ENCODE measurements around the gene FAM78B.
A peak's percentile ranks its signal among the peaks of the same experiment; 100 is the strongest.

Gene FAM78B

GRCh38 chr1:166184012-166184411 is 17.2 kb upstream of the FAM78B start:
- no peaks in the 10 kb centered on the region for H3K9me3 ChIP-seq (ENCODE audit: control insufficient read depth, low read length)
- H3K4me1 ChIP-seq (ENCODE audit: control insufficient read depth, insufficient read depth, low read length, poor library complexity, severe bottlenecking) = peaks cover 16% of the 10 kb centered on the region
- WGBS, 2 experiments (ENCODE audit: insufficient coverage in 2 of 2) = no CpG with 5 or more reads among the region's 1 CpG
- no peak overlapping the region for H3K4me3 ChIP-seq (ENCODE audit: extremely low read depth, insufficient read depth, low read length, poor library complexity, severe bottlenecking)
- no peaks in the 10 kb centered on the region for H3K36me3 ChIP-seq (ENCODE audit: control insufficient read depth, insufficient read depth, low read length)
- no peak overlapping the region for H3K27ac ChIP-seq (ENCODE audit: low read depth, low read length, severe bottlenecking)

GRCh38 chr1:166182281-166182680 is 15.5 kb upstream of the FAM78B start:
- 83% methylated on average over 1 of the region's 2 CpGs; no CpG with 5 or more reads in 1 of the 2 experiments for WGBS, 2 experiments (ENCODE audit: insufficient coverage in 2 of 2)
- Histone ChIP-seq H3K36me3 (ENCODE audit: control insufficient read depth, insufficient read depth, low read length) (no peaks in the 10 kb centered on the region), H3K27ac (ENCODE audit: low read depth, low read length, severe bottlenecking) (no peak overlapping the region), H3K9me3 (ENCODE audit: control insufficient read depth, low read length) (no peaks in the 10 kb centered on the region), H3K4me3 (ENCODE audit: extremely low read depth, insufficient read depth, low read length, poor library complexity, severe bottlenecking) (no peak overlapping the region), H3K4me1 (ENCODE audit: control insufficient read depth, insufficient read depth, low read length, poor library complexity, severe bottlenecking) (peaks cover 14% of the 10 kb centered on the region)

GRCh38 chr1:166176416-166176815 is 9.6 kb upstream of the FAM78B start:
- WGBS, 2 experiments (ENCODE audit: insufficient coverage in 2 of 2) = 100% methylated on average over 1 of the region's 2 CpGs; no CpG with 5 or more reads in 1 of the 2 experiments
- H3K36me3 ChIP-seq (ENCODE audit: control insufficient read depth, insufficient read depth, low read length) = no peaks in the 10 kb centered on the region
- H3K4me1 ChIP-seq (ENCODE audit: control insufficient read depth, insufficient read depth, low read length, poor library complexity, severe bottlenecking) = no peaks in the 10 kb centered on the region
- no peak overlapping the region for H3K27ac ChIP-seq (ENCODE audit: low read depth, low read length, severe bottlenecking)
- H3K4me3 ChIP-seq (ENCODE audit: extremely low read depth, insufficient read depth, low read length, poor library complexity, severe bottlenecking) = no peak overlapping the region
- no peaks in the 10 kb centered on the region for H3K9me3 ChIP-seq (ENCODE audit: control insufficient read depth, low read length)

GRCh38 chr1:166175032-166175431 is 8.2 kb upstream of the FAM78B start:
- Histone ChIP-seq H3K27ac (ENCODE audit: low read depth, low read length, severe bottlenecking) (no peak overlapping the region), H3K4me3 (ENCODE audit: extremely low read depth, insufficient read depth, low read length, poor library complexity, severe bottlenecking) (no peak overlapping the region), H3K4me1 (ENCODE audit: control insufficient read depth, insufficient read depth, low read length, poor library complexity, severe bottlenecking) (no peaks in the 10 kb centered on the region), H3K36me3 (ENCODE audit: control insufficient read depth, insufficient read depth, low read length) (no peaks in the 10 kb centered on the region), H3K9me3 (ENCODE audit: control insufficient read depth, low read length) (no peaks in the 10 kb centered on the region)

- Histone ChIP-seq H3K36me3 (ENCODE audit: control insufficient read depth, insufficient read depth, low read length) (no peaks in the 10 kb centered on the region), H3K4me3 (ENCODE audit: extremely low read depth, insufficient read depth, low read length, poor library complexity, severe bottlenecking) (no peak overlapping the region), H3K27ac (ENCODE audit: low read depth, low read length, severe bottlenecking) (no peak overlapping the region), H3K9me3 (ENCODE audit: control insufficient read depth, low read length) (no peaks in the 10 kb centered on the region), H3K4me1 (ENCODE audit: control insufficient read depth, insufficient read depth, low read length, poor library complexity, severe bottlenecking) (no peaks in the 10 kb centered on the region)
- WGBS, 2 experiments (ENCODE audit: insufficient coverage in 2 of 2) = 86 to 96% methylated on average over 1 to 4 of the region's 4 CpGs
Observed at GRCh38 chr1:166174108-166174507, 7.3 kb upstream of the FAM78B start.

GRCh38 chr1:166172106-166172505 is 5.3 kb upstream of the FAM78B start:
- Histone ChIP-seq H3K4me3 (ENCODE audit: extremely low read depth, insufficient read depth, low read length, poor library complexity, severe bottlenecking) (no peak overlapping the region), H3K36me3 (ENCODE audit: control insufficient read depth, insufficient read depth, low read length) (no peaks in the 10 kb centered on the region), H3K27ac (ENCODE audit: low read depth, low read length, severe bottlenecking) (no peak overlapping the region), H3K9me3 (ENCODE audit: control insufficient read depth, low read length) (no peaks in the 10 kb centered on the region), H3K4me1 (ENCODE audit: control insufficient read depth, insufficient read depth, low read length, poor library complexity, severe bottlenecking) (no peaks in the 10 kb centered on the region)
- 70 to 92% methylated on average over 2 of the region's 2 CpGs for WGBS, 2 experiments (ENCODE audit: insufficient coverage in 2 of 2)

- H3K4me1 ChIP-seq (ENCODE audit: control insufficient read depth, insufficient read depth, low read length, poor library complexity, severe bottlenecking) = peaks cover 2% of the 10 kb centered on the region
- no peaks in the 10 kb centered on the region for H3K9me3 ChIP-seq (ENCODE audit: control insufficient read depth, low read length)
- H3K4me3 ChIP-seq (ENCODE audit: extremely low read depth, insufficient read depth, low read length, poor library complexity, severe bottlenecking) = no peak overlapping the region
- 50 to 95% methylated on average over 1 to 2 of the region's 2 CpGs for WGBS, 2 experiments (ENCODE audit: insufficient coverage in 2 of 2)
- H3K36me3 ChIP-seq (ENCODE audit: control insufficient read depth, insufficient read depth, low read length) = no peaks in the 10 kb centered on the region
- peak overlapping the region; percentile 11 for H3K27ac ChIP-seq (ENCODE audit: low read depth, low read length, severe bottlenecking)
Observed at GRCh38 chr1:166170726-166171125, 3.9 kb upstream of the FAM78B start.

- 50 to 75% methylated on average over 1 to 2 of the region's 2 CpGs for WGBS, 2 experiments (ENCODE audit: insufficient coverage in 2 of 2)
- Histone ChIP-seq H3K27ac (ENCODE audit: low read depth, low read length, severe bottlenecking) (no peak overlapping the region), H3K36me3 (ENCODE audit: control insufficient read depth, insufficient read depth, low read length) (no peaks in the 10 kb centered on the region), H3K4me3 (ENCODE audit: extremely low read depth, insufficient read depth, low read length, poor library complexity, severe bottlenecking) (no peak overlapping the region), H3K9me3 (ENCODE audit: control insufficient read depth, low read length) (no peaks in the 10 kb centered on the region), H3K4me1 (ENCODE audit: control insufficient read depth, insufficient read depth, low read length, poor library complexity, severe bottlenecking) (peaks cover 7% of the 10 kb centered on the region)
Observed at GRCh38 chr1:166170075-166170474, 3.3 kb upstream of the FAM78B start.

- Histone ChIP-seq H3K4me3 (ENCODE audit: extremely low read depth, insufficient read depth, low read length, poor library complexity, severe bottlenecking) (no peak overlapping the region), H3K36me3 (ENCODE audit: control insufficient read depth, insufficient read depth, low read length) (no peaks in the 10 kb centered on the region), H3K27ac (ENCODE audit: low read depth, low read length, severe bottlenecking) (no peak overlapping the region), H3K9me3 (ENCODE audit: control insufficient read depth, low read length) (no peaks in the 10 kb centered on the region), H3K4me1 (ENCODE audit: control insufficient read depth, insufficient read depth, low read length, poor library complexity, severe bottlenecking) (peaks cover 7% of the 10 kb centered on the region)
- WGBS, 2 experiments (ENCODE audit: insufficient coverage in 2 of 2) = 80 to 82% methylated on average over 2 of the region's 3 CpGs
Observed at GRCh38 chr1:166169182-166169581, 2.4 kb upstream of the FAM78B start.

GRCh38 chr1:166167572-166167925 is 748 bp upstream of the FAM78B start:
- H3K36me3 ChIP-seq (ENCODE audit: control insufficient read depth, insufficient read depth, low read length) = no peaks in the 10 kb centered on the region
- peak overlapping the region; percentile 46 for H3K4me3 ChIP-seq (ENCODE audit: extremely low read depth, insufficient read depth, low read length, poor library complexity, severe bottlenecking)
- no peak overlapping the region for H3K27ac ChIP-seq (ENCODE audit: low read depth, low read length, severe bottlenecking)
- peaks cover 7% of the 10 kb centered on the region for H3K4me1 ChIP-seq (ENCODE audit: control insufficient read depth, insufficient read depth, low read length, poor library complexity, severe bottlenecking)
- H3K9me3 ChIP-seq (ENCODE audit: control insufficient read depth, low read length) = no peaks in the 10 kb centered on the region
- 70 to 71% methylated on average over 2 to 4 of the region's 5 CpGs for WGBS, 2 experiments (ENCODE audit: insufficient coverage in 2 of 2)

- H3K4me1 ChIP-seq (ENCODE audit: control insufficient read depth, insufficient read depth, low read length, poor library complexity, severe bottlenecking) = peaks cover 7% of the 10 kb centered on the region
- no peaks in the 10 kb centered on the region for H3K36me3 ChIP-seq (ENCODE audit: control insufficient read depth, insufficient read depth, low read length)
- H3K27ac ChIP-seq (ENCODE audit: low read depth, low read length, severe bottlenecking) = no peak overlapping the region
- H3K9me3 ChIP-seq (ENCODE audit: control insufficient read depth, low read length) = no peaks in the 10 kb centered on the region
- 0 to 1% methylated on average over 25 to 32 of the region's 50 CpGs for WGBS, 2 experiments (ENCODE audit: insufficient coverage in 2 of 2)
- peak overlapping the region; percentile 46 for H3K4me3 ChIP-seq (ENCODE audit: extremely low read depth, insufficient read depth, low read length, poor library complexity, severe bottlenecking)
Observed at GRCh38 chr1:166166329-166166697, 488 bp downstream of the FAM78B start.

Measured in mesodermal cell (in vitro differentiated cells).